H9 (cell line): ENCODE results near the gene FBXO27. TPM values are rescaled to one million over a fixed set of nuclear protein-coding genes. Genes with fewer than 3 reads are reported as not detected.

Experiments used
- DNase-seq: peaks from one replicate; pipeline ENCODE4 v3.0.0-alpha.2; 2017
- H2AFZ ChIP-seq: one replicate; pipeline ENCODE4 v1.6.1; 2013; ENCODE audit warnings: mild to moderate bottlenecking, low read length, control low read depth, moderate library complexity
- H2AK5ac ChIP-seq: 2 replicates; pipeline ENCODE4 v1.6.1; 2013; ENCODE audit warnings: low read length, control low read depth, mixed read lengths; ENCODE audit not compliant: insufficient read length
- H2BK120ac ChIP-seq: one replicate; pipeline ENCODE4 v1.6.1; 2013; ENCODE audit warnings: low read depth, mild to moderate bottlenecking, low read length, control low read depth, inconsistent platforms; ENCODE audit not compliant: poor library complexity, severe bottlenecking
- H2BK12ac ChIP-seq: 2 replicates; pipeline ENCODE4 v1.6.1; 2013; ENCODE audit warnings: low read length, control low read depth, mixed read lengths, low read depth; ENCODE audit not compliant: insufficient read length
- H2BK15ac ChIP-seq: 2 replicates; pipeline ENCODE4 v1.6.1; 2013; ENCODE audit warnings: low read depth, low read length, control low read depth
- H2BK20ac ChIP-seq: one replicate; pipeline ENCODE4 v1.6.1; 2013; ENCODE audit warnings: low read depth, mild to moderate bottlenecking, low read length, control low read depth, inconsistent platforms; ENCODE audit not compliant: poor library complexity, severe bottlenecking
- H2BK5ac ChIP-seq: 2 replicates; pipeline ENCODE4 v1.6.1; 2013; ENCODE audit warnings: low read length, control low read depth, mixed read lengths; ENCODE audit not compliant: insufficient read length
- H3K14ac ChIP-seq: 2 replicates; pipeline ENCODE4 v1.6.1; 2013; ENCODE audit warnings: low read length, control low read depth; ENCODE audit not compliant: insufficient read depth
- H3K18ac ChIP-seq: 2 replicates; pipeline ENCODE4 v1.6.1; 2013; ENCODE audit warnings: low read depth, mild to moderate bottlenecking, mixed read lengths, low read length, control low read depth; ENCODE audit not compliant: insufficient read length
- H3K23ac ChIP-seq: 2 replicates; pipeline ENCODE4 v1.6.1; 2013; ENCODE audit warnings: low read length, control low read depth, mixed read lengths, low read depth; ENCODE audit not compliant: insufficient read length
- H3K23me2 ChIP-seq: 2 replicates; pipeline ENCODE4 v1.6.1; 2013; ENCODE audit warnings: low read depth, mild to moderate bottlenecking, mixed read lengths, low read length, control low read depth; ENCODE audit not compliant: insufficient read length, poor library complexity, severe bottlenecking
- H3K27ac ChIP-seq: 2 replicates; pipeline ENCODE4 v1.5.1; 2013; ENCODE audit warnings: low read length, control low read depth, mixed read lengths, low read depth; ENCODE audit not compliant: insufficient read length
- H3K27me3 ChIP-seq: 2 replicates; pipeline ENCODE4 v1.6.1; 2013; ENCODE audit warnings: low read length, control low read depth, inconsistent platforms; ENCODE audit not compliant: insufficient read depth
- H3K4ac ChIP-seq: 2 replicates; pipeline ENCODE4 v1.6.1; 2013; ENCODE audit warnings: low read depth, mild to moderate bottlenecking, control low read depth, inconsistent platforms, low read length, moderate library complexity
- H3K4me1 ChIP-seq: 2 replicates; pipeline ENCODE4 v1.6.1; 2013; ENCODE audit warnings: low read length, control low read depth, inconsistent platforms; ENCODE audit not compliant: insufficient read depth
- H3K4me2 ChIP-seq: 2 replicates; pipeline ENCODE4 v1.6.1; 2013; ENCODE audit warnings: low read length, control low read depth, mixed read lengths; ENCODE audit not compliant: insufficient read length, insufficient read depth
- H3K56ac ChIP-seq: 2 replicates; pipeline ENCODE4 v1.6.1; 2013; ENCODE audit warnings: low read depth, mild to moderate bottlenecking, mixed read lengths, low read length, control low read depth; ENCODE audit not compliant: insufficient read length
- H3K79me1 ChIP-seq: 2 replicates; pipeline ENCODE4 v1.6.1; 2013; ENCODE audit warnings: low read depth, mild to moderate bottlenecking, moderate library complexity, low read length, control low read depth, inconsistent platforms; ENCODE audit not compliant: insufficient read depth, poor library complexity, severe bottlenecking
- H3K79me2 ChIP-seq: 2 replicates; pipeline ENCODE4 v1.6.1; 2013; ENCODE audit warnings: low read length, control low read depth, inconsistent platforms; ENCODE audit not compliant: insufficient read depth
- H3K9ac ChIP-seq: 2 replicates; pipeline ENCODE4 v1.6.1; 2013; ENCODE audit warnings: low read length, control low read depth, mixed read lengths; ENCODE audit not compliant: insufficient read length; ENCODE audit errors: extremely low read depth
- H3K9me3 ChIP-seq: one replicate; pipeline ENCODE4 v1.6.1; 2013; ENCODE audit warnings: low read depth, low read length, inconsistent platforms; ENCODE audit not compliant: control insufficient read depth
- H3T11ph ChIP-seq: one replicate; pipeline ENCODE4 v1.6.1; 2013; ENCODE audit warnings: mild to moderate bottlenecking, low read length, control low read depth, inconsistent platforms
- H4K20me1 ChIP-seq: one replicate; pipeline ENCODE4 v1.6.1; 2013; ENCODE audit not compliant: control insufficient read depth, insufficient read length, insufficient read depth
- H4K5ac ChIP-seq: 2 replicates; pipeline ENCODE4 v1.6.1; 2013; ENCODE audit warnings: low read depth, mild to moderate bottlenecking, mixed read lengths, low read length, control low read depth; ENCODE audit not compliant: insufficient read length
- H4K8ac ChIP-seq: replicated peaks from 2 replicates; pipeline ENCODE4 v1.6.1; 2013; ENCODE audit warnings: low read length, control low read depth, mixed read lengths, low read depth; ENCODE audit not compliant: insufficient read length
- H4K91ac ChIP-seq: 2 replicates; pipeline ENCODE4 v1.6.1; 2013; ENCODE audit warnings: low read depth, mild to moderate bottlenecking, moderate library complexity, mixed read lengths, low read length, control low read depth; ENCODE audit not compliant: insufficient read length
- H3K27ac Mint-ChIP-seq, 3 experiments: 2 replicates in 2 of 3; 3 replicates in 1 of 3; pipeline ENCODE4 v1.8.0; 2020 to 2021; ENCODE audit warnings: mixed read lengths in 3 of 3, mild to moderate bottlenecking in 1 of 3, moderate library complexity in 1 of 3
- H3K27me3 Mint-ChIP-seq: 2 replicates; pipeline ENCODE4 v1.8.0; 2021; ENCODE audit warnings: low read depth, mild to moderate bottlenecking, moderate library complexity, mixed read lengths
- H3K36me3 Mint-ChIP-seq, 3 experiments: 2 replicates in 2 of 3; 3 replicates in 1 of 3; pipeline ENCODE4 v1.8.0; 2020 to 2021; ENCODE audit warnings: low read depth in 3 of 3, mixed read lengths in 3 of 3; ENCODE audit not compliant: insufficient read depth in 1 of 3
- H3K4me1 Mint-ChIP-seq, 2 experiments: 2 replicates each; pipeline ENCODE4 v1.8.0; 2020; ENCODE audit warnings: mixed read lengths in 2 of 2
- H3K4me3 Mint-ChIP-seq, 2 experiments: 2 replicates in 1 of 2; 3 replicates in 1 of 2; pipeline ENCODE4 v1.8.0; 2020 to 2021; ENCODE audit warnings: mild to moderate bottlenecking in 2 of 2, mixed read lengths in 2 of 2, moderate library complexity in 1 of 2
- H3K9me3 Mint-ChIP-seq, 2 experiments: 2 replicates in 1 of 2; 3 replicates in 1 of 2; pipeline ENCODE4 v1.8.0; 2020; ENCODE audit warnings: mild to moderate bottlenecking in 2 of 2, mixed read lengths in 2 of 2, moderate library complexity in 1 of 2
- CTCF ChIP-seq: fragments of 200-600 bp; sonication (generic); conservative IDR thresholded peaks from 3 replicates; pipeline ENCODE4 v1.8.0; 2021; ENCODE audit warnings: antibody characterized with exemption, mild to moderate bottlenecking
- WGBS: extraction: QIAGEN DNeasy Blood & Tissue Kit; methylation state at CpG from one replicate; pipeline ENCODE4 v1.1.7; 2013; ENCODE audit warnings: missing lambda C conversion rate, low lambda C conversion rate, mixed read lengths; ENCODE audit not compliant: insufficient read length; ENCODE audit errors: extremely low coverage; 5-methylcytosine and 5-hydroxymethylcytosine counted together
- total RNA-seq: library from RNA; stranded (reverse); gene quantifications from 2 replicates; pipeline ENCODE4 v1.2.1, GENCODE V29; 2021

The FBXO27 gene
- total RNA-seq, 1 experiment from 2014 or later, result 14.5 TPM

- Histone ChIP-seq H3K27ac (no peak overlapping the region), H2BK120ac (no peak overlapping the region), H3K4ac (no peak overlapping the region), H4K20me1 (no peaks in the 10 kb centered on the region), H3K4me1 (no peaks in the 10 kb centered on the region), H3K79me1 (no peaks in the 10 kb centered on the region), H3K23ac (no peak overlapping the region), H2BK20ac (no peak overlapping the region), H2AFZ (no peak overlapping the region), H3K18ac (no peak overlapping the region), H3K14ac (no peak overlapping the region), H3K23me2 (no peaks in the 10 kb centered on the region), H3K56ac (no peak overlapping the region), H3K9ac (no peak overlapping the region), H2BK15ac (no peak overlapping the region), H3K79me2 (no peaks in the 10 kb centered on the region), H3K27me3 (no peaks in the 10 kb centered on the region), H3T11ph (no peak overlapping the region), H2BK12ac (no peak overlapping the region), H4K5ac (no peak overlapping the region), H4K91ac (no peak overlapping the region), H3K4me2 (no peak overlapping the region), H2AK5ac (no peak overlapping the region), H4K8ac (no peak overlapping the region), H2BK5ac (no peak overlapping the region), H3K9me3 (no peaks in the 10 kb centered on the region)
- no peak for DNase-seq
- no peak for TF ChIP-seq CTCF
- Mint-ChIP-seq H3K4me3 (no peak overlapping the region), H3K9me3 (peaks cover 0 to 6% of the 10 kb centered on the region in 2 experiments; a peak in 3 of 5 replicates), H3K27ac (peak overlapping the region in 1 of 3 experiments; percentile 84; a peak in 1 of 7 replicates), H3K27me3 (peaks cover 16% of the 10 kb centered on the region), H3K4me1 (no peaks in the 10 kb centered on the region), H3K36me3 (no peaks in the 10 kb centered on the region; a peak in 1 of 7 replicates)
- no CpG with 5 or more reads among the region's 2 CpGs for WGBS
Observed at GRCh38 chr19:39054091-39054470, 21.7 kb upstream of the FBXO27 start.
